OCI-LY7 (cell line): ENCODE results near the gene PLCL2.

ENCODE experiments used
- EZH2phosphoT487 ChIP-seq: fragments of 200-600 bp; sonication (generic); IDR thresholded peaks from 2 replicates; pipeline ENCODE4 v1.6.1; 2018; ENCODE audit warnings: low read depth, borderline replicate concordance, mild to moderate bottlenecking, mixed run types, antibody characterized with exemption, low read length, moderate library complexity, mixed read lengths
- TF ChIP-seq, protein P1 (sequence below): fragments of 200-600 bp; sonication (generic); conservative IDR thresholded peaks from 2 replicates; pipeline ENCODE4 v1.5.1; 2014; ENCODE audit warnings: mild to moderate bottlenecking, antibody characterized with exemption, low read length, moderate library complexity, mixed read lengths

DNA sequence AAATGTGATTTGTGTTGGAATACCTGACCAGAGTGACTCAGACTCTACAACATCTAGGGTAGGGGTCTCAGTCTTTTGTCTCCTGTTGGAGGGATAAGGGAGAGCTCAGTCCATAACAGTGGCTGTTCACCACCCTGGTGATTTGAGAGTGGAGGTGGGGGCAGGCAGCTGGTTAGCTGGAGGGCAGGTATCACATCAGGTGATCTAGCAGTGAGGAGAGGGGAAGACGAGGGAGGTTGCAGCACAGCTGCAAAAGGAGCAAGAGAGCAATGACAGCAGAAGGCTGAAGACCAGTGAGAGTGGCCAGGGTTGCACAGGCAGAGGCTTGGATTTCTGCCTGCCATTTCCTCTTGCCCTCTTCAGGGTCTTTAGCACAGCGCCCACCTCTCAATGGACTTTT is 38.4 kb downstream of the PLCL2 start:
- TF ChIP-seq, protein P1, sequence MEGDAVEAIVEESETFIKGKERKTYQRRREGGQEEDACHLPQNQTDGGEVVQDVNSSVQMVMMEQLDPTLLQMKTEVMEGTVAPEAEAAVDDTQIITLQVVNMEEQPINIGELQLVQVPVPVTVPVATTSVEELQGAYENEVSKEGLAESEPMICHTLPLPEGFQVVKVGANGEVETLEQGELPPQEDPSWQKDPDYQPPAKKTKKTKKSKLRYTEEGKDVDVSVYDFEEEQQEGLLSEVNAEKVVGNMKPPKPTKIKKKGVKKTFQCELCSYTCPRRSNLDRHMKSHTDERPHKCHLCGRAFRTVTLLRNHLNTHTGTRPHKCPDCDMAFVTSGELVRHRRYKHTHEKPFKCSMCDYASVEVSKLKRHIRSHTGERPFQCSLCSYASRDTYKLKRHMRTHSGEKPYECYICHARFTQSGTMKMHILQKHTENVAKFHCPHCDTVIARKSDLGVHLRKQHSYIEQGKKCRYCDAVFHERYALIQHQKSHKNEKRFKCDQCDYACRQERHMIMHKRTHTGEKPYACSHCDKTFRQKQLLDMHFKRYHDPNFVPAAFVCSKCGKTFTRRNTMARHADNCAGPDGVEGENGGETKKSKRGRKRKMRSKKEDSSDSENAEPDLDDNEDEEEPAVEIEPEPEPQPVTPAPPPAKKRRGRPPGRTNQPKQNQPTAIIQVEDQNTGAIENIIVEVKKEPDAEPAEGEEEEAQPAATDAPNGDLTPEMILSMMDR: no peak
- TF ChIP-seq EZH2phosphoT487: no peak
